T-helper 1 cell treated with Interleukin-12 subunit alpha and Interleukin-12 subunit beta and Interleukin-4 antibody, amounts not matched to agents 30 ng/mL and 1 ng/mL, for 36 hours (primary cell): Measurements from ENCODE around the gene PXDC1. TPM values are rescaled to one million over a fixed set of nuclear protein-coding genes. Genes with fewer than 3 reads are reported as not detected.
"Not testable (repeated sequence)": the region's sequence is repeated elsewhere in the genome, so short reads cannot be mapped to it uniquely, and the experiment has no call there.

Experiments
- intact Hi-C: fragments of 100-400 bp; cut with micrococcal nuclease; formaldehyde crosslinking; loops from one replicate; pipeline ENCODE4 v1.15.1; 2024
- total RNA-seq: library from RNA; stranded (reverse); gene quantifications from 2 replicates; pipeline ENCODE4 v1.2.3, GENCODE V29; 2022

Gene PXDC1
- total RNA-seq, 1 donor from 2014 or later = 0.25 TPM

DNA sequence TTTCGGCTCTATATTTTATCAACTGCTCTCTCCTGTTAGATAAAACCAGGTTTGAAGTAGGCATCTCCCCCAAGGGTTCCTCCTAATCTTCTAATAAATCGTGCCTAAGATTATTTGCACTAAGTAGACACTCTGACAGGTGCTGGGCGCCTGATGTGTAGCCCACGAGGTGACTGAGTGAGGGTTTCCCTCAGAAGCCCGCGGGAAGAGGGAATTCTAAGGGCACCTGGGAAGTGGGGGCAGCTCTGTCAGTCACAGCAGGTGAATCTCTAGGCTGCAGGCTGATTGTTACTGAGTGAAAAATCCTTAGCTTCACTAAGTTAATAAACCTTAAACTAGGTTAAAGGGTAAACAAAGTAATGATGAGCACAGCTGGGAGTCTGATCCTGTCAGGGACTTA lies 68.2 kb downstream of the PXDC1 start:
- intact Hi-C loops = no loop called here

DNA sequence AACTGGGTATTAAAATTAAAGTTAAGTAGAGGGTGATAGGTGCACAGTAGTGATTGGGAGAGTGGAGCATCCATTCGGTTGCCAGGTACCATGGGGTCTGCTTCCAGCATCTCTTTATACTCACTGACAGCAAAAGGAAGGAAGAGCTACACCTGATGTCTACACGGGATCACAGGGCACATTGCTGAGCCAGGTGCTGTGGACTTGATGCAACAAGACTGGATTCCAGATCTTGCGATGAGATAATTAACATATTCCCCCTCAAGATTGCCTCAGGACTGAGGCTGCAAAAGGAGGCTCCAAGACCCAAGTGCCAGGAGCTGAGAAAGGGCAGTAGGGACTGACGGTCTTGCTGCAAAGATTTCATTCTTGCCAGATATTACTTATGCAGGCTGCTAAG lies 72.6 kb downstream of the PXDC1 start:
- intact Hi-C loops = no loop called here

DNA sequence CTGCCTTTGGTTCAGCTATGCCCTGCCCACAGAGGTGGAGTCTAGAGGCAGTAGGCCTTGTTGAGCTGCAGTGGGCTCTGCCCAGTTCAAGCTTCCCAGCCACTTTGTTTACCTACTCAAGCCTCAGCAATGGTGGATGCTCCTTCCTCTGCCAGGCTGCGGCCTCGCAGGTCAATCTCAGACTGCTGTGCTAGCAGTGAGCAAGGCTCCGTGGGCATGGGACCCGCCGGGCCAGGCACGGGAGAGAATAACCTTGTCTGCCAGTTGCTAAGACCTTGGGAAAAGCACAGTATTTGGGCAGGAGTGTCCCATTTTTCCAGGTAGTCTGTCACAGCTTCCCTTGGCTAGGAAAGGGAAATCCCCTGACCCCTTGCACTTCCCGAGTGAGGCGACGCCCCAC lies 73.8 kb downstream of the PXDC1 start:
- intact Hi-C loops = not testable (repeated sequence)

DNA sequence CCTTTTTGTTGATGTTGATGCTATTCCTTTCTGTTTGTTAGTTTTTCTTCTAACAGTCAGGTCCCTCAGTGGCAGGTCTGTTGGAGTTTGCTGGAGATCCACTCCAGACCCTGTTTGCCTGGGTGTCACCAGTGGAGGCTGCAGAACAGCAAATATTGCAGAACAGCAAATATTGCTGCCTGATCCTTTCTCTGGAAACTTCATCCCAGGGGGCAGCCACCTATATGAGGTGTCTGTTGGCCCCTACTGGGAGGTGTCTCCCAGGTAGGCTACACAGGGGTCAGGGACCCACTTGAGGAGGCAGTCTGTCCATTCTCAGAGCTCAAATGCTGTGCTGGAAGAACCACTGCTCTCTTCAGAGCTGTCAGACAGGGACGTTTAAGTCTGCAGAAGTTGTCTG lies 74.2 kb downstream of the PXDC1 start:
- intact Hi-C loops = not testable (repeated sequence)

Other genes with a start within 250 kb of the PXDC1 start
- 9.5 and 10.2 TPM in 2 replicates for gene FAM50B, start 97.7 kb upstream of the PXDC1 start, total RNA-seq